Panc1 (cell line): ENCODE results near the gene PXK. TPM values are rescaled to one million over a fixed set of nuclear protein-coding genes. Genes with fewer than 3 reads are reported as not detected.

ENCODE experiments used
- ATAC-seq: fragments of 200-7000 bp; cut with Tn5 transposase; 2 replicates; pipeline ENCODE4 v1.9.1; 2020; ENCODE audit warnings: mild to moderate bottlenecking, moderate library complexity
- BruUV-seq: library from RNA; stranded (reverse); fragments of 400-500 nt; replicated peaks from 2 replicates; lab custom pipeline; 2021; lab: Mats Ljungman, UMichigan
- CTCF ChIA-PET: fragments of 300-600 bp; sonication (Branson Sonifier 250); formaldehyde crosslinking; loops from one replicate; lab custom pipeline; 2022; ENCODE audit warnings: antibody characterized with exemption; lab: Charles Lee
- POLR2A ChIA-PET: fragments of 300-600 bp; sonication (Branson Sonifier 250); formaldehyde crosslinking; loops from one replicate; lab custom pipeline; 2022; ENCODE audit warnings: antibody characterized with exemption; lab: Charles Lee
- DNase-seq: peaks from one replicate; pipeline ENCODE4 v3.0.0-alpha.2; 2010; ENCODE audit warnings: low read depth, low spot score
- H3K27ac ChIP-seq: 2 replicates; pipeline ENCODE4 v1.5.1; 2011; ENCODE audit warnings: mild to moderate bottlenecking, low read length, inconsistent platforms
- H3K27me3 ChIP-seq: fragments of 200-500 bp; sonication (Bioruptor generic); 2 replicates; pipeline ENCODE4 v1.6.0; 2014; ENCODE audit warnings: low read length, inconsistent platforms; ENCODE audit not compliant: control insufficient read depth, insufficient read depth
- H3K36me3 ChIP-seq: fragments of 200-500 bp; sonication (Bioruptor generic); 2 replicates; pipeline ENCODE4 v1.5.1; 2014; ENCODE audit warnings: inconsistent platforms, mild to moderate bottlenecking, low read length, moderate library complexity; ENCODE audit not compliant: control insufficient read depth, insufficient read depth
- H3K4me1 ChIP-seq: 2 replicates; pipeline ENCODE4 v1.5.1; 2011; ENCODE audit warnings: inconsistent platforms, mild to moderate bottlenecking, low read length, moderate library complexity; ENCODE audit not compliant: control insufficient read depth, insufficient read depth
- H3K4me3 ChIP-seq, 2 experiments: 2 replicates each; pipeline ENCODE4 v1.5.1; 2011 to 2012; ENCODE audit warnings: low read depth in 2 of 2, low read length in 2 of 2, mild to moderate bottlenecking in 2 of 2, inconsistent platforms in 1 of 2, moderate library complexity in 1 of 2
- H3K9me3 ChIP-seq: fragments of 200-500 bp; sonication (Bioruptor generic); 2 replicates; pipeline ENCODE4 v1.5.1; 2014; ENCODE audit warnings: low read depth, mild to moderate bottlenecking, inconsistent platforms, low read length, moderate library complexity; ENCODE audit not compliant: control insufficient read depth, insufficient read depth
- CTCF ChIP-seq: fragments of 450-650 bp; IDR thresholded peaks from 2 replicates; pipeline ENCODE4 v1.5.1; 2017; ENCODE audit warnings: mild to moderate bottlenecking
- POLR2AphosphoS5 ChIP-seq: IDR thresholded peaks from 2 replicates; pipeline ENCODE4 v1.6.1; 2012; ENCODE audit warnings: mild to moderate bottlenecking, low read depth, low read length, moderate library complexity
- REST ChIP-seq, 2 experiments: IDR thresholded peaks; 2 replicates each; pipeline ENCODE4 v1.6.1; 2011 to 2012; ENCODE audit warnings: low read depth in 2 of 2, control low read depth in 1 of 2, low read length in 1 of 2, mild to moderate bottlenecking in 1 of 2, moderate library complexity in 1 of 2; ENCODE audit not compliant: insufficient read depth in 1 of 2
- SIN3A ChIP-seq: IDR thresholded peaks from 2 replicates; pipeline ENCODE4 v1.6.1; 2012; ENCODE audit warnings: low read depth, mild to moderate bottlenecking, low read length, moderate library complexity, borderline replicate concordance; ENCODE audit not compliant: insufficient read depth
- TCF7L2 ChIP-seq: IDR thresholded peaks from 2 replicates; pipeline ENCODE4 v1.6.1; 2011; ENCODE audit warnings: mild to moderate bottlenecking, low read depth, low read length, inconsistent platforms
- in situ Hi-C: cut with HindIII; loops from 2 replicates; pipeline ENCODE4 v1.10.0; 2016; ENCODE audit warnings: low sequenced_read_pairs, low pct_unique_long_range_greater_than_20kb
- intact Hi-C: fragments of 100-400 bp; cut with micrococcal nuclease; formaldehyde crosslinking; loops from one replicate; pipeline ENCODE4 v1.10.0; 2022; ENCODE audit not compliant: unreplicated experiment
- total RNA-seq: library from RNA; stranded (reverse); gene quantifications from one replicate; pipeline ENCODE4 v1.2.1, GENCODE V29; 2021; ENCODE audit not compliant: unreplicated experiment

PXK gene
- total RNA-seq, 1 experiment from 2014 or later: 14.2 TPM

DNA sequence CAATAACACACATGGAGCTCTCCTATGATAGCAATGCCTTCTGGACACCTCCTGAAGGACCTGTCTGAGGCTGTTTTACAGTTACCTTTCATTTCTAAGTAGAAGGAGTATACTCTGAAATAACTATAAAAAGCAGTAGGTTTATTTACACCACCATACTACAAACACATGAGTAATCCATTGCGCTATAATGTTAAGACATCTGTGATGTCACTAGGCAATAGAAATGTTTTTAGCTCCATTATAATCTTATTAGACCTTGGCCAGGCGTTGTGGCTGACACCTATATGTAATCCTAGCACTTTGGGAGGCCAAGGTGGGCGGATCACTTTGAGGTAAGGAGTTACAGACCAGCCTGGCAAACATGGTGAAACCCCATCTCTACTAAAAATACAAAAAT, 24.7 kb downstream of the PXK start:
- DNase-seq (no peak), ATAC-seq (no peak)
- Histone ChIP-seq H3K4me3 (no peak overlapping the region), H3K27me3 (no peaks in the 10 kb centered on the region), H3K36me3 (no peaks in the 10 kb centered on the region), H3K4me1 (no peaks in the 10 kb centered on the region), H3K9me3 (no peaks in the 10 kb centered on the region), H3K27ac (no peak overlapping the region)
- no TSS peak for BruUV-seq
- in situ Hi-C loops: no loop called here
- TF ChIP-seq CTCF (no peak), POLR2AphosphoS5 (no peak), SIN3A (no peak), REST (IDR thresholded peaks at IDR 0.05; ENCODE audit: insufficient read depth in 1 of 2, low read depth in 2 of 2, low read length in 1 of 2) (no peak), TCF7L2 (no peak)
- CTCF ChIA-PET: no interaction called here
- POLR2A ChIA-PET: no interaction called here
- intact Hi-C loops: no loop called here

GRCh38 chr3:58358092-58358491, 25.4 kb downstream of the PXK start:
- H3K9me3 ChIP-seq: no peaks in the 10 kb centered on the region
- no TSS peak for BruUV-seq
- no peak overlapping the region for H3K4me3 ChIP-seq
- no peaks in the 10 kb centered on the region for H3K27me3 ChIP-seq
- H3K4me1 ChIP-seq: no peaks in the 10 kb centered on the region
- ChIA-PET CTCF (no interaction called here), POLR2A (no interaction called here)
- intact Hi-C loops (no loop called here), in situ Hi-C loops (no loop called here)
- H3K36me3 ChIP-seq: no peaks in the 10 kb centered on the region
- no peak overlapping the region for H3K27ac ChIP-seq
- DNase-seq (no peak), ATAC-seq (no peak)
- TF ChIP-seq REST (IDR thresholded peaks at IDR 0.05; ENCODE audit: insufficient read depth in 1 of 2, low read depth in 2 of 2, low read length in 1 of 2) (no peak), CTCF (no peak), SIN3A (no peak), POLR2AphosphoS5 (no peak), TCF7L2 (no peak)
